MCF 10A (cell line): Measurements from ENCODE around the gene KCNMB4. TPM values are rescaled to one million over a fixed set of nuclear protein-coding genes. Genes with fewer than 3 reads are reported as not detected.

ENCODE experiments used
- BruUV-seq: library from RNA; stranded (reverse); fragments of 400-500 nt; replicated peaks from 2 replicates; lab custom pipeline; 2021; lab: Mats Ljungman, UMichigan
- CTCF ChIA-PET: fragments of 300-600 bp; sonication (Branson Sonifier 250); formaldehyde crosslinking; extraction: SDS; loops from one replicate; lab custom pipeline; 2021; ENCODE audit warnings: antibody characterized with exemption, inconsistent platforms; lab: Yijun Ruan, JAX
- POLR2A ChIA-PET: fragments of 300-600, 350-650 bp; sonication (Branson Sonifier 250); formaldehyde crosslinking; extraction: SDS; loops from one replicate; lab custom pipeline; 2020; ENCODE audit warnings: antibody characterized with exemption, inconsistent platforms; lab: Yijun Ruan, JAX
- DNase-seq: peaks from one replicate; pipeline ENCODE4 v3.0.0-alpha.2; 2018; ENCODE audit not compliant: unreplicated experiment
- H3K27ac Mint-ChIP-seq: one replicate; pipeline ENCODE4 v1.8.0; 2022; ENCODE audit warnings: mild to moderate bottlenecking, low read depth, mixed read lengths; ENCODE audit not compliant: unreplicated experiment
- H3K27me3 Mint-ChIP-seq: one replicate; pipeline ENCODE4 v1.8.0; 2022; ENCODE audit warnings: mixed read lengths; ENCODE audit not compliant: insufficient read depth, unreplicated experiment
- H3K36me3 Mint-ChIP-seq: one replicate; pipeline ENCODE4 v1.8.0; 2022; ENCODE audit warnings: mild to moderate bottlenecking, moderate library complexity, mixed read lengths; ENCODE audit not compliant: insufficient read depth, unreplicated experiment
- H3K4me1 Mint-ChIP-seq: one replicate; pipeline ENCODE4 v1.8.0; 2022; ENCODE audit warnings: mixed read lengths; ENCODE audit not compliant: insufficient read depth, unreplicated experiment
- H3K4me3 Mint-ChIP-seq: one replicate; pipeline ENCODE4 v1.8.0; 2022; ENCODE audit warnings: mild to moderate bottlenecking, moderate library complexity, mixed read lengths; ENCODE audit not compliant: unreplicated experiment
- H3K9me3 Mint-ChIP-seq: one replicate; pipeline ENCODE4 v1.8.0; 2022; ENCODE audit warnings: mixed read lengths; ENCODE audit not compliant: unreplicated experiment
- CTCF ChIP-seq: fragments of 200-600 bp; IDR thresholded peaks from one replicate; pipeline ENCODE4 v1.8.0; 2022; ENCODE audit warnings: antibody characterized with exemption, mild to moderate bottlenecking; ENCODE audit not compliant: unreplicated experiment
- intact Hi-C: fragments of 100-400 bp; cut with micrococcal nuclease; formaldehyde crosslinking; loops from 2 replicates; pipeline ENCODE4 v1.14.1; 2022
- total RNA-seq: library from RNA; stranded (reverse); gene quantifications from 2 replicates; pipeline ENCODE4 v1.2.3, GENCODE V29; 2022

KCNMB4 gene
- total RNA-seq, 1 experiment from 2014 or later = not detected

GRCh38 chr12:70327541-70327940, 38.5 kb upstream of the KCNMB4 start:
- intact Hi-C loops = no loop called here
- DNase-seq = no peak
- Mint-ChIP-seq H3K9me3 (no peaks in the 10 kb centered on the region), H3K4me1 (peaks cover 8% of the 10 kb centered on the region), H3K27ac (no peak overlapping the region), H3K27me3 (no peaks in the 10 kb centered on the region), H3K36me3 (peaks cover 39% of the 10 kb centered on the region), H3K4me3 (no peak overlapping the region)
- no TSS peak for BruUV-seq
- no peak for TF ChIP-seq CTCF
- ChIA-PET POLR2A (interaction anchor here (1.3 kb wide), 1 partner anchor 25 kb away, joined by 3 read pairs; no protein-coding TSS in a partner anchor), CTCF (interaction anchor here (1.5 kb wide), 1 partner anchor 448 kb away, joined by 4 read pairs; no protein-coding TSS in a partner anchor)

- no peak for TF ChIP-seq CTCF
- DNase-seq = no peak
- H3K36me3 Mint-ChIP-seq = peaks cover 38% of the 10 kb centered on the region
- ChIA-PET CTCF (interaction anchor here (2.3 kb wide), 1 partner anchor 430 kb away, joined by 12 read pairs; no protein-coding TSS in a partner anchor), POLR2A (interaction anchor here (0.9 kb wide), 1 partner anchor 85 kb away, joined by 3 read pairs; no protein-coding TSS in a partner anchor)
- no TSS peak for BruUV-seq
- no peaks in the 10 kb centered on the region for H3K9me3 Mint-ChIP-seq
- no peaks in the 10 kb centered on the region for H3K27me3 Mint-ChIP-seq
- H3K4me1 Mint-ChIP-seq = peaks cover 8% of the 10 kb centered on the region
- intact Hi-C loops = loop anchor here (10.0 kb wide), 1 partner anchor 85 kb away; the partner anchor contains the start of gene CNOT2
- H3K27ac Mint-ChIP-seq = no peak overlapping the region
- no peak overlapping the region for H3K4me3 Mint-ChIP-seq
Observed at GRCh38 chr12:70329728-70330127, 36.4 kb upstream of the KCNMB4 start.

GRCh38 chr12:70330158-70330557, 35.9 kb upstream of the KCNMB4 start:
- no peak for TF ChIP-seq CTCF
- peaks cover 38% of the 10 kb centered on the region for H3K36me3 Mint-ChIP-seq
- no peak overlapping the region for H3K4me3 Mint-ChIP-seq
- H3K9me3 Mint-ChIP-seq = no peaks in the 10 kb centered on the region
- DNase-seq = no peak
- H3K27me3 Mint-ChIP-seq = no peaks in the 10 kb centered on the region
- no TSS peak for BruUV-seq
- intact Hi-C loops = loop anchor here (10.0 kb wide), 1 partner anchor 85 kb away; the partner anchor contains the start of gene CNOT2
- H3K27ac Mint-ChIP-seq = no peak overlapping the region
- ChIA-PET POLR2A (interaction anchor here (0.9 kb wide), 1 partner anchor 86 kb away, joined by 3 read pairs; no protein-coding TSS in a partner anchor), CTCF (interaction anchor here (2.3 kb wide), 1 partner anchor 430 kb away, joined by 12 read pairs; no protein-coding TSS in a partner anchor)
- H3K4me1 Mint-ChIP-seq = peaks cover 8% of the 10 kb centered on the region

GRCh38 chr12:70332236-70332635, 33.9 kb upstream of the KCNMB4 start:
- DNase-seq = no peak
- POLR2A ChIA-PET = interaction anchor here (0.6 to 1.2 kb wide), 2 partner anchors 24 to 85 kb away, joined by 3 to 4 read pairs; no protein-coding TSS in a partner anchor
- Mint-ChIP-seq H3K4me1 (peaks cover 8% of the 10 kb centered on the region), H3K9me3 (no peaks in the 10 kb centered on the region), H3K4me3 (no peak overlapping the region), H3K27ac (peak overlapping the region; percentile 37), H3K36me3 (peaks cover 52% of the 10 kb centered on the region), H3K27me3 (no peaks in the 10 kb centered on the region)
- CTCF ChIA-PET = no interaction called here
- intact Hi-C loops = loop anchor here (10.0 kb wide), 1 partner anchor 87 kb away; the partner anchor contains the start of gene CNOT2
- BruUV-seq = no TSS peak
- no peak for TF ChIP-seq CTCF
